ENCODE measurements around the gene UNC93A.

GRCh38 chr6:167244064-167244960 is 46.8 kb upstream of the UNC93A start:
- no peak for TF ChIP-seq CTCF (IDR thresholded peaks at IDR 0.05; ENCODE audit: poor library complexity, severe bottlenecking)
- TF ChIP-seq TAF1 (IDR thresholded peaks at IDR 0.05; ENCODE audit: low read depth), result no peak
- TF ChIP-seq POLR2AphosphoS5 (IDR thresholded peaks at IDR 0.05), result peak; percentile 33
- no peak for TF ChIP-seq EZH2 (IDR thresholded peaks at IDR 0.05; ENCODE audit: borderline replicate concordance, insufficient read depth, low read length, poor library complexity, severe bottlenecking)
- peak; percentile 21 for TF ChIP-seq REST (IDR thresholded peaks at IDR 0.05; ENCODE audit: borderline replicate concordance)
- no peak for TF ChIP-seq MXI1 (conservative IDR thresholded peaks at IDR 0.05; ENCODE audit: poor library complexity, severe bottlenecking)

Measured in neural cell (in vitro differentiated cells).